CD4-positive, alpha-beta T cell treated with Interleukin-17A for 4 hours (primary cell): Measurements from ENCODE around the gene GPC4.

Experiments used
- DNase-seq: peaks from one replicate; pipeline ENCODE4 v3.0.0-alpha.2; 2020; ENCODE audit warnings: mixed read lengths

The GPC4 gene

DNA sequence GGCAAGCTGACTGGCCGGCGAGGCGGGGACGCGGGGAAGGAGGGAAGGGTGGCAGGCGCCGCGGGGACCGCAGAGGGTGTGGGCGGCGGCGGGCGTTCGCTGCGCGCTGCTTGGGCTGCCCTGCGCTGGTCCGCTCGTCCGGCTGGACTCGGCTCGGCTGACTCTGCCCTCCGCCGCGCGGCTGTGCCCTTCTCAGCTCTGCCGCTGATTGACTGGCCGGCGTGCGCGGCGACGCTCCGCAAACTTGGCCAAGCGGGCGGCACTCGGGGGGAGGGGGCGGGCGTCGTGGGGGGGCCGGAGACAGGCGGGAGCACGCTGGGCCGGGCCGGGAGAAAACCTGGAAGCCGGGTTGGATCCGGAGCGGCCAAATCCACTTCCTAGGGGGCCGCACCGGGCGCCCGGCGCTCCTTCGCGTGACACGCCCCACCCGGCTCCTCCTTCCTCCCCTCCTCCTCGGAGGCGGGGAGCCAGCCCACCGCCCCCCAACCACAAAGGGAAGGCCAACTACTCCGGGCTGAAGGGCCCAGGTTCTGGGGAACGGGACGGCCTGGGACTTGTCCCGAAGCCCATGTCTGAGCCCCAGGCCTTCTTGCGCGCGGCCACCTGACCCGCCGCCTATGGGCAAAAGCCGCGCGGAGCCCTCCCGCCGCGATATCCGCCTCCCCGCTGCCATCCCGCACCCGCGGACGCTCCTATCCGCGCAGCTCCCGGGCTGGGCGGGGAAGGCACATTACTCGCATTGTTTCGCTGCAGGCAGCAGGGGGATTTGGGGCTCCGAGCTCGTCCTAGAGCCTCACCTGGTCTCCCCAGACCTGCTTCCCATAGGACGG is at the start of gene GPC4:
GPC4 (minus strand) TSS at position 214 of the 830 bp plus-strand sequence. CDS start 524 bp downstream, outside the sequence.
- no peak for DNase-seq

DNA sequence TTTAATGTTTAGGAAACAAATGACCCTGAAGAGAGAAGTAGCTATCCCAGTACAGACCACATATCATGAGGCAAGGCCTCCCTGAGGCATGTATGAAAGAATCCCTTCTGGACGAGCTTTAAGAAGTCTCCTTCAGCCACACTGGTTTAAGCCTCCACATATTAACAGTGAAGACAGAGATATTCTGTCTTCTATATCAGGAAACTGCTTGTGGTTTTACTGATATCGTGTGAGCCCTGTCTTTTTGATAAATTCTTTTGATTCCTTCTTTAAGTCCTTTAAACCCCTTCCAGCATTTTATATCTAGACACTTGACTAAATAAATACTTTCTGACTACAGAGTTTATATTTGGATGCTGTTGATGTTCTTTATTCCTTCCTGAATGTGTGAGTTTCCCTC is 45.9 kb upstream of the GPC4 start:
- DNase-seq = no peak

DNA sequence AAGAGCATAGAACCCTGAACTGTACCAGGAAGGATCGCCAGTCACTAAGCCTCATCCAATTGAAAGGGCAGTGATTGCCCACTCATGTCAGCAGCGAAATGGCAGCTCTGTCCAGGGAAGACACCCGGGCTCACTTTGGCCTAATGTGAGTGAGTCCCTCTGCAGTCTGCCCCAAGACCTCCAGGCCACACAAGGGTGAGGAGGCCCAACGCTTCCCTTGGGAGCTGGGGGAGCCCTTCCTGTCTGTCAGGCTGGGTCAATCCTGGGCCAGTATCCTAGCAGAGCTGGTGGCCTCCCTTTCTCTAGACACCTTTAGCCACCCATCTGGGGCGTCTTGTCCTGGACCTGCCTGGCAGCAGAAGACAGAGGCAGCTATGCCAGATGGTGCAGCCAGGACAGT is 39.6 kb upstream of the GPC4 start:
- DNase-seq = no peak

DNA sequence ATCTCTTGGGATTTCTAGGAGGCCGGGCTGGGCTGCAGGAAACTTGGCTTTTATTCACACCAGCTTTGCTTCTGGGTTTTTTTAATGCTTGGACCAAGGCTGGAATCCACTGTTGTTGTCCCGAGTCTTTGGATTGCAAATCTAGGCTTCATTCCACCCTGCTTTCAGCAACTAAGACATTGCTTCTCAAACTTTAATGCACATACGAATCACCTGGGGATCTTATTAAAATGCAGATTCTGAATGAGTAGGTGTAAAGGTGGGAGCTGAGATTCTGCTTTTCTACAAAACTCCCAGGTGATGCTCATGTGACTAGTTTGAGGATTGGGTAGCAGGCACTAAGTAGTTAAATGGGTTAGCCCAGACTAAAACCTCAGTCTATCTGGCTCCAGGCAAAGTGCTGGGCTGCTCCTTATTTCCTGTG is 39.2 kb upstream of the GPC4 start:
- no peak for DNase-seq

DNA sequence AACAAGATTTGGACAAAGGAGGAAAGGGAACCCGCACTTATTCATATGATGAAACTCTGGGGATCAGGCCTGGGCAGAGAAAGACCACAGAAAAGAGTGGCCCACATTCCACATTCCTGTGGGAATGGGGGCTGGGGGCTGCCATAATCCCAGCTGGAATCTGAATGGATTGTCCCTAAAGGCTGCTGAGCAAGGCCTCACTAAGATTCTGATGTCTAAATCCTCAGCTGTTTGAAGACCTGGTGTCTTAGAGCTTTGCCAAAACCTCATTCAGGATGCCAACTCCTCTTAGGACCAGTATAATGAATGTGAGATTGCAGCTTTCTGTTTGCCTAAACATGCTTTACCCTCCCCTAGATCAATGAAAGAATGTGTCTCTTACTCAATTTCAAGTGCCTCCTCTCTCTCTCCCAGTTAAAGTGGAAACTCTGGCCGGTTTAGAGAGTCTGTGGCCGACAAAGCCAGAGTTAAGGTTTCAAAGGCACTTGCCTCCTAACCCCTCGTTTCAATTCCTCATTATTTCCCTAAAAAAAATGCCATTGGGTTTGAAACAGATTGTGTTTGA is 33.3 kb upstream of the GPC4 start:
- DNase-seq = no peak

DNA sequence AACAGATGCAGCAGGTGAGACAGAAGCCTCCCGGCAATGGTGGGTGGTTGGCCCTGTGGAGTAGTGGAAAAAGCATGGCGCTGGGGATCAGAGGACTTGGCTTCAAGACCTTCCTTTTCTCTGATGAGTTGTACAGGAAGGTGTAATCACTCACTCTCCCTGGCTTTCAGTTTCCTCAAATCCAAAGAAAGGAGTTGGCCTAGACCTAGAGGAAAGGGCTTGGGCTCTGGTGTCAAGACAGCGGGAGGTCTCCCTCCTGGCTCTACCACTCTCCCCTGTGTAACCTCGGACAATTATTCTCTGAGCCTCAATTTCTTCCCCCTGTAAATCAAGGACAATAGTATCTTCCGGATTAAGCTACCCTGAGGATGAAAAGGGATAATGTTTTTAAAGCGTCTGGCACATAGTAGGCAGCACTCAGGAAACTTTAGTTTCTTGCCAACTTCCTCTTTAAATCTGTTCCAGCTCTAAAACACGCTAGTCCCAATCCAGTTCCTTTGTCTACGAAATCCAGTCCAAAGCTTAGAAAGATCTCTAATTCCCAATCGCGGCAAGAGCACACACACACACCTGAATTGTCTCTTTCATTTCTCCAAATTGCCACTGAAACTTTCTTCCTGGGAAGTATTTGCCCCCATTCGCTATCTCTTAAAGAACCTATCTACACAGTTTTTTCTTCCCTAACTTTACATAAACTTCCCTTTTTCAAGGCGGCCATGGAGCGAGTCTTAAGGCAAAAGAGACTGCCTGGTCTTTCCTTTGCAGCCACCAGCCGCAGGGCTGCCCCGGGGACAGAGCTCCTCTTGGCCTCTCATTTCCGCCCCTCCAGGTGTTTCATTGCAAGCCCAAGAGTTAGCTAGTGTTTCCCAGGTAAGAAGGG is 29.9 kb upstream of the GPC4 start:
- no peak for DNase-seq

DNA sequence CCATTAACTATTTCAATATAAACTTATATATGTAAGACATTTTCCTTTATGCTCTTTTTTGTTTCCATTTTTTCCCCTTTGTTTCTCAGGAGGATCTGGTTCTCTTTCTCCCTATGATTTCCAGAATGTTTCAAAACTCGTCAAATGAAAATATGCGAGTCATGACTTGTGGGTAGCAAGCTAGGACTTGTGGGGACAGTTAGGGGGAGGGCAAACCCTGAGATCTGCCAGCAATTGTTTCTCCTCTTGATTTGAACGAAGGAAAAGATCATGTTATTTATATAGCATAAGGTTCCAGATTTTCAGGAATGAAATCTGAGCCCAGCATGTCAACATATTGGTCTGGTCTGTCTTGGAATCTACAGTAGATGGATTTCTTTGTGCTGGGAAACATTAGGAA is 28.9 kb upstream of the GPC4 start:
- no peak for DNase-seq

DNA sequence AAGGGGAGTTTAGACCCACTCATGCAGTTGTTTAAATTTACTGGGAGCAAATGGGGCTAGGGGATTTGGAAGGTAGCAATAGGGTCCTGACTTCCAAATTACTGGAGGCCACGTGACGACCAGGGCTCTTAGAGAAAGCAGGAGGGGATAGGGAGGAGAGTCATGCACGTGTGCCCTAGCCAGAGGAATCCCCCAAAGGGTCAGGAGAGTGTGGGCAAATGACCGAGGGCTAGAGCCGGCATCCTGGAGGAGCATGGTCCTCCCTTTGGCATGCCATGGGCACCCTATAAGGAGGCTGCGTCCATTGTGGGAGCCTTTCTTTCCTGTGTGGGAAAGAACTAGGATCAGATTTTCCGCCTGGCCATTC is 25.5 kb upstream of the GPC4 start:
- DNase-seq = no peak

DNA sequence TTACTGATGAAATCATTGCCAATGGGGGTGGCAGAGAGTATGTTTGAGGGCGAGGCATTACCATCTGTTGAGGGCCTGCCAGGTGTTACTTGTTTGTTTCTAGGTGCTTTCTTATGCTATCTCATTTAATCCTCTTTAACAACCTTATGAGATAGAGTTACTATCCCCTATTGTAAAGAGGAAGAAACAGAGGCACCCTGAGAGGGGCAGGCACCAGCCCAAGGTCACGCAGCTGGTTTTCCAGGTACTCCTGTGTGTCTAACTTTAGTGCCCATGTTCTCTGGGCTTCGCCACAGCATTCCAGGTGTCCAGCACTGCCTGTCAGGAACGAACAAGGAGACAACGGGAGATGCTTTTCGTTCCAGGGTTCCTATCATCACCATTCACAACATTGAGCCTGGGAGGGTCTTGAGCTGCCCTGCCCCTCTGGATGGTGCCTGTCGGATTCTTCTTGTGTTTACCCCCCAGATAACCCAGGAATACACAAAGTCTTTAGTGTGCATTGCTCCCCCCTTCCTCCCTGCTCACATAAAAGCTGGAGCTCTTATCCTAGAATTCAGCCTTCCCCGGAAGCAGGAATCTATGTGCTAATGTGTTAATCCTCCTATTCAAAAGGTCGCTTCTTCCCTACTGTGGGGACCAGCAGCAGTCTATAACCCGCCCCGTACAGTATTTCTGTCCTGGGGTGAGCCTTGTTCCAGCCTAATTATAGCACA is 24.9 kb upstream of the GPC4 start:
- DNase-seq = no peak

DNA sequence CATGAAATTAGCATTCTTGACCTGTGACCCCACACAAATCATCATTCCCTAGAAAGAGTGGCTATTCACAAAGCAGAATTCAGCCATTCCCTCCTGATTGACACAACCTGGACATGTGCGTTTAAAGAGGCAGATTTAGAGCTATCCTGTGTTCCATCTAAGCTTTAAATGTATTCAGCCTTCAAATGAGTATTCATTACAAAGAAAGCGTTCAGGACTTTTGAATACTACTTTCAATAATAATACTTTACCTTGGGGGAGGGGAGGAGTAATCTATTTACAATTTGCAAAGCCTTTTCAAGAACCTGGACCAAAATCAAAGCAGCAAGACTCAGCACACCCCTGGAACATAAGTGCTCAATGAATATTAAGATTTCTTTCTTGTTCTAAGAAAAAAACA is 22.5 kb upstream of the GPC4 start:
- DNase-seq = no peak

DNA sequence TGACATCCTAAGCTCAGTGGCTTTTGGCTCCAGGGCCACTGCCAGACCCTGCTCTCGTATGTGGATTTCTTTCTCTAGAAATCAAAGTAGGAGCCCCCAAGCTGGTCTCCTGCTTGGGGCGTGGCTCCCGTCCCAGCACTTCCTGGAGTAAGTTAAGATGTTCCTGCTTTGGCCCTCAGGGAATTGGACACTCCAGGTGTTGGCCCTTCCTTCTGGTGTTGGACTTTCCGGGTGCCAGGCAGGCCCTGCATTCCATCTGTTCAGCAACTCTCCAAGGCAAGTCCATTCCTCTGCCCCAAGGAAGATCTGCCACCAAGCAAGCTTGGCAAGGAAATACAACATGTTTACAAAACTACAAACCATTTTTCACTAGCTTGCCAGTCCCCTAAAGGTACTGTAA is 22.1 kb upstream of the GPC4 start:
- DNase-seq = no peak

DNA sequence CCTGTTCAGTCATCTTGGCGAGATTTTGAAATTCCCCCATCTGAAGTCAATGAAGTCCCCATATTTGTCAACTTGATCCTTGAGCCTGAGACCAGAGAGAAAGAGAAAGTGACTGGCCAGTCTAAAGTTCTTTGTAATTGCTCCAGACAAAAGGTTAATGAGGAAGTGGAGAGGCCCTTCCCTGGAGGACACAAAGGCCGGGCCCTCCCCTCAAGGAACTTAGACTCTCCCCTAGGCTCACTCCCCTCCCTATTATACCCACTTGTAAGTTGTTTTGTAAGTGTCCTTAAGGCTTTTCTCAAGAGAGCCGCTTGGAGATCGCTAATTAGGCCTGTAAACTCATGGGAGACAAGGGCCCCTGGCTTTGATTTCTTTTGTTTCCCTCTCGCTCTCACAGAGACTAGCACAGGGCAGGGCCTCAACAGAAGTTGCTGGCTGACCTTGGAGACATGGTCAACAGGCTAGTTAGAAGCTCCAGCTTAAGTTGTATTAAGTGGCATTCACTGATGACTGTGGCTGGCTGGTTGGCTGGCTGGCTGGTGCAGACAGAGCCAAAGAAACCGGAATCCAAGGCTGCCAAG is 20.3 kb upstream of the GPC4 start:
- no peak for DNase-seq

DNA sequence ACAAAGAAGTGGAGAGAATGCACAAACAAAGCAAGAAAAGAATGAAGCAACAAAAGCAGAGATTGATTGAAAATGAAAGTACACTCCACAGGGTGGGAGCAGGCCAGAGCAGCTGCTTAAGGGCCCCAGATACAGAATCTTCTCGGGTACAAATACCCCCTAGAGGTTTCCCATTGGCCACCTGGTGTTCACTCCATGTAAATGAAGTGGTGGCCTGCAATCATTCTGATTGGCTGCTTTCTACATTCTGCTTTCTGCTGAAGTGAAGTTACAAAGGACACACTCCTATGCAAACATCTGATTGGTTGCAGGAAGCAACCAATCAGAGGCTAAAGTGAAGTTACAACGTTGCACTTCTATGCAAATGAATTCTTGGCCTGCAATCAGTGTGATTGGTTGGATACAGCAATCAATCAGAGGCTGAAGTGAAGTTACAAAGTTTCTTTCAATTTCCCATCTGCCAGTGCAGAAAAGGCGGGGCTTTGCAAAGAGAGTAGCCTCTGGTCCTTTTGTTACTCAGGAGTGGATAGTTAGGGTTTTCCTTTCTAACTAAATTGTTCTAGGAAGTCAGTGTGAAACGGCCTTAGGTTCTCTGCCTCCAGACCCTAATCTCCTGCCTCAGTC is 19.0 kb upstream of the GPC4 start:
- DNase-seq = no peak

DNA sequence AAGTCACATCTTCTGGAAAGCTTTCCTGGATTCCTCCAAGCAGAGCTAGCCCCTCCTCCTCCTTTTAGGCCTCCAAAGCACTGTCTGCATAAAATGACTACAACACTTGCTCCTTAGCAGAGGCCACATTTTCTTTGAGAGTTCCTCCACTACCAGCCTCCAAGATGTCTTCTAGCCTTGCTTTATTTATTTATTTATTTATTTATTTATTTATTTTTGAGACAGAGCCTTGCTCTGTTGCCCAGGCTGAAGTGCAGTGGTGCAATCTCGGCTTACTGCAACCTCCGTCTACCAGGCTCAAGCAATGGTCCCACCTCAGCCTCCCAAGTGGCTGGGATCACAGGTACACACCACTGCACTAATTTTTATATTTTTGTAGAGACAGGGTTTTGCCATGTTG is 4.6 kb upstream of the GPC4 start:
- no peak for DNase-seq

DNA sequence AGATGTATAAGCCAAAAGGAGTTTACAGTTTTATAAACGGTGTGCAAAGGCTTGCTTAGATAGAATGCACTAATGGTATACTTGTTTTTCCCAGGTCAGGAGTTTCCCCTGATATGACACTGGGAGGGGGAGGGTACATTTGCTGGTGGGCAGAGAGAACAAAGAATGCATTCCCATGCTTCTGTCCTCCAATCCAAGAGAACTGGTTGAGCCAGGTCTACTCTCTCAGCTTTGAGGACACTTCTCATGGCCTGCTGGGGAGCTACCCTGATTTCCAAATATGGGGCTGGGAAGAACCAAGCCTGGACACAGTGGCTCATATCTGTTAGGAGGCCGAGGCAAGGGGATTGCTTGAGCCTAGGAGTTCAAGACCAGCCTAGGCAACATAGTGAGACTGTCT is 3.3 kb upstream of the GPC4 start:
- DNase-seq = no peak

DNA sequence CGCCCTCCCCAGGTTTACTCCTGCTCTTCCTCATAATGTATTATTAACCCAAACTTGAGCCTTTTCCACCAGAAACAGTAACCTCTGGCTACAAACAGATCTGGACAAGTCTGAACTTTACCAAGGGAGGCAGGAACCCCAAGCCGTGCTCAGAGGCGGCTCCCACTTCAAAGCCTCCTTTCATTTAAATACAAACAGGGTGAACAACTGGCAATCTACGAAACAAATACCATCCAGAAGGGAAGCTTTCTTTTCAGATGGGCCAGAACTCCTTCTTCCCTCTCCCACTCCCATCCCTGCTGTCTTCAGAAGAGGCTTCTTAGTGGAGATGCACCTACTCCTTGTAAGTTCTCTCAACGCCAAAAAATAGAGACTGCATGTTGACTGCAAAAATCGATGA is 2.1 kb upstream of the GPC4 start:
- DNase-seq = no peak

DNA sequence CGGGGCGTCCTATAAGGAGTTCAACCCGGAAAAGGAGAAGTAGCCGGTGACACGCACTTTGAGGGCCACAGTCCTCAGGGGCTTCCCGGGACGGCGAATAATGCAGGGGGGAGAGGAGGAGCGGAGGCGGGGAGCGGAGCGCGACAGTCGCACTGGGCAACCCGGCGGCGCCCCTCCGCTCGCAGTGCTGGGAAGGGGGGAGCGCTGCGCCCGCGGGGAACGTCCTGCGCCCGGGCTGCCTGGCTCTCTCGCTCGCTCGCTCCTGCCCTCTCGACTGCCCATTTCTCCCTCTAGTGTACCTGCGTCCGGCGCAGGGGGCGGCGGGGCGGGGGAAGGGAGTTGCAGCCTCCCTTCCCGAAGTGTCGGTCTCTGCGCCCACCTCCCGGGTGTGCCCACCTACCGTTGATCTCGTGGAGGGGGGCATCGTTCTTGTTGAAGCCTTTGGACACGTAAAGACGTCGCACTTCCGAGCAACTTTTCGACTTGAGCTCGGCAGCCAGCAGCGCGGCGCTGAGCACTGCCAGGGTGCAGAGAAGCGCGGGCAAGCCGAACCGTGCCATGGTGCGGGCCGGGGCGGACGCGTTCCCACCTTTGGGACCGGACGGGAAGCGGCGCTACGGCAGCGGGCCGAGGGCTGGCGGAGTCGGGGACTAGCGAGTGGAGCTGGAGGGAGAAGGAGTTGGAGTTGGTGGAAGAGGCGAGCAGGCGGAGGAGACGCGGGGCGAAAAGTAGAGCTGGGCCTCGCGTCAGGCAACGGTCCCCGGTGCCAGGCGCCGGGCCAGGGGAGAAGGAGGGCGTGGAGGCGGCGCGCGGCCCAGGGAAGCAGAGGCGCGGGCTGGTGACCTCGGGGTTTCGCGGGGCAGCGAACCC is 648 bp downstream of the GPC4 start:
- no peak for DNase-seq

DNA sequence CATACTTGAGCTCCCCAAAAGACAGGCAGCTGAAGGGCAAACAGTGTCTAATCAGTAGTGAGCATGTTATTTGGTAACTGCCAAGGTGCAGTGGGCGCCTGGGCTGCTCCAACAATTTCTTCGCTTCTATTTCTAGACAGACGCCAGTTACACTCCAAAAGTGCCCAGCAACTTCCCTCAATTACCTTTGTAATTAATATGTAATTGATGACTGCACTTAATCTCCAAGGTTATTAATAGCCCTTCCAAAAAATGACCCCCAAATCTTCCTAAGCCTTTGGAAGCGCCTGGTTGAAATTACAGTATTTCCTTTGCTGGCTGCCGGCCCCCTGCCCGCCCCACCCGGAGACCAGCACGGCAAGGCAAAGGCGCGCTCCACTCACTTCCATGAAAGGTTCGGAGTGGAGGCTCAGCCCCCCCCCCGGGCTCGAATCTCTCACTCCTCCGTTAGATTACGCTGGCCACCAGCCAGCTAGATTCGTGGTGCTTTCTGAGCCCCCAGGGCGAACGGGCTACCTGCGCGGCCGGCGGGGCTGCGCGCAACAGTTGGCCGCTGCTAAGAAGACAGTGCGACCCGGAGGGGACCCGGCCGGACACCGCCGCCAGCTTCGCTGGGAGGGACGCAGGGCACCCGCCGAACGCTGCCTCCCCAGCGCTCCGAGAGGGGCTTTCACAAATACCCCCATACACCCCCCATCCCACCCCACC is 1.9 kb downstream of the GPC4 start:
- no peak for DNase-seq

DNA sequence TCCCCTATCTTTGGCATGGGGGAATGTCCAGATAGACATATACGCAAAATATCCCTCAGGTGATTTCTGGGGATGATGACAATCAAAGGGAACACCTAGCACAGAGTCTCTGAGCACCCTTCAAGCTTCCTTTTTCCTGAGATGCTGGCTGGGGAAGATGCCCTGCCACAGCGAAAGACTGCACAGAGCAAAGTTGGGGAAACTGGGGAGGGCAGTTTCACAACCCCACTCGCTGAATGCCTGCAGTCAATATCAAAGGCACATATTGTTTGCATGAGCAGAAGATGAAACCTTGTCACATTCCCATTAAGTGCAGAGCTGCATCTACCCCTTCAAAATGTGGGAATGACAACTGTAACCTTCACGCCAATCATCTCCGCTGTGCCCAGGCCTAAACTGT is 2.6 kb downstream of the GPC4 start:
- no peak for DNase-seq

DNA sequence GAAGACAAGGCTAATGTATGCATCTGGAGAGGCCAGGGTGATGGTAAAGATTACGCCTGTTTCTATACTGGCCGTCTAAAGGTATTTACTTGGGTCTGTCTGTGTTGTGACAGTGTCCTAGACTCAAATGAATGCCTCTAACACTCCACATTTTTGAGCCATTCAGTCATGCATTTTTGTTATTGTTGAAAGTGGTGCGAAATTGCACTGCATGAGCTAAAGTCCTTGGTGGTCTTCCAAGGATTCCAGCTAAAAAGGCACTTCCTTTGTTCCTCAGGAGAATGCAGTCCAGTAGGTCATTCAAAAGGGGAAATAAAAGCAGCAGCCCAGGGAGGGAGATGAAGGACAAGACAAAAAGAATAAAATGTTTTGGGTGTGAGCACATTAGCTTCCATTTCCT is 3.0 kb downstream of the GPC4 start:
- no peak for DNase-seq

DNA sequence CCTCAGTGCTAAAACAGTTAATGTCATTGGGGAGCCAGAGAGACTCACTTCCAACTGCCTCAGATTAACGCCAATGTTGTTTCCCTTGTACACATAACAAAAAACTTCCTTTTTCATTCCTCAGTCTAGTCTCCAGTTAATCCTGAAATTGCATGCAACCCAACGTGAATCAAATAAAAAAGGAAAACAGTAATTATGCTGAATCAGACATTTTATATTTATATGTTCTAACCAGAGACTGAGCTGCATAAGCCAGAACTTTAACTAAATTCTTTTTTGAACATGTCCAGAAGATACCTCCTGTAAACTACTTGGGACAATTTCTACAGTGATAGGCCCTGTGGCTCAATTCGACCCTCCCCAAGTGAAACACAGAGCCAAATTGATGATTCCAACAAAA is 4.7 kb downstream of the GPC4 start:
- DNase-seq = no peak
